BJ (cell line): Measurements from ENCODE around the gene SYNJ2. TPM values are rescaled to one million over a fixed set of nuclear protein-coding genes. Genes with fewer than 3 reads are reported as not detected.

Source experiments
- CTCF ChIA-PET: fragments of 350-600 bp; formaldehyde crosslinking; extraction: SDS; loops from one replicate; lab custom pipeline; 2021; ENCODE audit warnings: antibody characterized with exemption, inconsistent platforms; lab: Yijun Ruan, JAX
- POLR2A ChIA-PET: fragments of 300-600 bp; sonication (Branson Sonifier 250); formaldehyde crosslinking; extraction: SDS; loops from one replicate; lab custom pipeline; 2021; ENCODE audit warnings: antibody characterized with exemption; lab: Charles Lee
- DNase-seq: peaks from one replicate; pipeline ENCODE4 v3.0.0-alpha.2; 2011; ENCODE audit warnings: low read depth
- H3K27me3 ChIP-seq: 2 replicates; pipeline ENCODE4 v1.6.0; 2011; ENCODE audit warnings: low read length; ENCODE audit not compliant: control insufficient read depth, insufficient read depth
- H3K36me3 ChIP-seq: 2 replicates; pipeline ENCODE4 v1.5.1; 2011; ENCODE audit warnings: low read length; ENCODE audit not compliant: control insufficient read depth, insufficient read depth
- H3K4me3 ChIP-seq: 2 replicates; pipeline ENCODE4 v1.5.1; 2011; ENCODE audit warnings: low read depth, mild to moderate bottlenecking, control low read depth, low read length
- polyA plus RNA-seq: library from polyadenylated mRNA; depleted of rRNA; stranded (reverse); fragments of >200 nt; gene quantifications from 2 replicates; pipeline ENCODE4 v1.2.3, GENCODE V29; 2011
- TF ChIP-seq, protein P1 (sequence below): IDR thresholded peaks from 2 replicates; pipeline ENCODE4 v1.5.1; 2011; ENCODE audit warnings: low read depth, mild to moderate bottlenecking, control low read depth, inconsistent platforms, low read length, moderate library complexity; ENCODE audit not compliant: insufficient read depth

The SYNJ2 gene
- polyA plus RNA-seq, 1 experiment: 29.9 TPM

DNA sequence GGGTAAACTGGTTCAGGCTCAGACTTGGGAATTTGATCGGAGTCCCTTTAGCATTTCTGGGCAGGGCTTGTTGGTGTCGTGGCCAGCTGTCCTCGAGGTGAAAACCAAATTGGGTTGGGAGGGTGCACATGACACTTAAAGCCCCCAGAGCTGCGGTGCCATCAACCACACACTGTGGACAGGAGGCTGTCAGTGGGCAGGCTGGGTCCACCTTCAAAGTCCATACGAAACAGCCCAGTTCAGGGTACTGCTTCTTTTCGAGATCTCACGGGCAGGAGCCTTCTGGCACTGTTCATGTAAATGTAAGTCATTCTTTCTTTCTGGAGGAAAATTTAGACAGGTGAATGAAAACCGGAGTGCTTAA is 7.0 kb downstream of the SYNJ2 start:
- H3K4me3 ChIP-seq: no peak overlapping the region
- DNase-seq: no peak
- peaks cover 3% of the 10 kb centered on the region; the same call in 1 of the 2 replicates for H3K36me3 ChIP-seq
- H3K27me3 ChIP-seq: no peaks in the 10 kb centered on the region
- TF ChIP-seq, protein P1, sequence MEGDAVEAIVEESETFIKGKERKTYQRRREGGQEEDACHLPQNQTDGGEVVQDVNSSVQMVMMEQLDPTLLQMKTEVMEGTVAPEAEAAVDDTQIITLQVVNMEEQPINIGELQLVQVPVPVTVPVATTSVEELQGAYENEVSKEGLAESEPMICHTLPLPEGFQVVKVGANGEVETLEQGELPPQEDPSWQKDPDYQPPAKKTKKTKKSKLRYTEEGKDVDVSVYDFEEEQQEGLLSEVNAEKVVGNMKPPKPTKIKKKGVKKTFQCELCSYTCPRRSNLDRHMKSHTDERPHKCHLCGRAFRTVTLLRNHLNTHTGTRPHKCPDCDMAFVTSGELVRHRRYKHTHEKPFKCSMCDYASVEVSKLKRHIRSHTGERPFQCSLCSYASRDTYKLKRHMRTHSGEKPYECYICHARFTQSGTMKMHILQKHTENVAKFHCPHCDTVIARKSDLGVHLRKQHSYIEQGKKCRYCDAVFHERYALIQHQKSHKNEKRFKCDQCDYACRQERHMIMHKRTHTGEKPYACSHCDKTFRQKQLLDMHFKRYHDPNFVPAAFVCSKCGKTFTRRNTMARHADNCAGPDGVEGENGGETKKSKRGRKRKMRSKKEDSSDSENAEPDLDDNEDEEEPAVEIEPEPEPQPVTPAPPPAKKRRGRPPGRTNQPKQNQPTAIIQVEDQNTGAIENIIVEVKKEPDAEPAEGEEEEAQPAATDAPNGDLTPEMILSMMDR: no peak
- CTCF ChIA-PET: interaction anchor here (0.6 kb wide), 1 partner anchor 44 kb away, joined by 3 read pairs; no protein-coding TSS in a partner anchor
- POLR2A ChIA-PET: no interaction called here

DNA sequence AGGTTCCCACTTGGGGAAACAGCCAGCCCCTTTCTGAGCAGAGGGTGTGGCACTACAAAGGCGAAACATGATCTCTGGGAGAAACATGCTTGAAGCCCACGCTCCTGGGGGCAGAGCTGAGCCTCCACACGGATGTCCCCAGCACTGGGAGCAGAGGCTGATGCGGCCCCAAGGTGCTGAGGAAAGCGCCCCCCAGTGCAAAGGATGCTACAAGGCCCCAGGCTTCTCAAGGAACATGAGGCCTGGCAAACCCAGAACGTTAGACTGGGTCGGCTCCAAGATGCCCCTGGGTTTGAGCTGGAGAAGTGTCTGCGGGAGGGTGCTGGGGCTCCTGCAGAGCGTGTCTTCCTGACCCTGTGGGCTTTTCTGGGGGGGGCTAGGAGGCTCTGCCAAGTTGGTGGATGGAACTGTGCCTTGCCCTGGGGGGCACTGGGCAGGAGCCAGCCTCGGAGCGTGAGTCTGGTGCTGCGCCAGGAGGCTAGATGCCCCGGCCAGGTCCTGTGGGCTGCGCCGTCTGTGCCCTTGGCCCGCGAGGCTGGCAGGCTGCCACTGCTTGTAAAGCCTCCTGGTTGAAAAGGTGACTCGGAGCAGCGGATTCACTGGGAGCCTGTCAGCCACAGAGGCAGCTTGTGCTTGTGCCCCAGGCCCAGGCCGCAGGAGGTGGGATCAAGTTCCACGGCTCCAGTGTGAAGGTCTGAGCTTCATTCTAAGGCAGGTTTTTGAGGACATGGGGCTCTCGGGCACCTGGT is 8.1 kb downstream of the SYNJ2 start:
- CTCF ChIA-PET: interaction anchor here (0.5 to 1.1 kb wide), 3 partner anchors 56 to 97 kb away, joined by 3 to 4 read pairs (median 3); no protein-coding TSS in a partner anchor
- Histone ChIP-seq H3K4me3 (no peak overlapping the region), H3K27me3 (no peaks in the 10 kb centered on the region), H3K36me3 (peaks cover 3% of the 10 kb centered on the region; the same call in 1 of the 2 replicates)
- DNase-seq: no peak
- TF ChIP-seq, protein P1: peak; percentile 31
- POLR2A ChIA-PET: no interaction called here

DNA sequence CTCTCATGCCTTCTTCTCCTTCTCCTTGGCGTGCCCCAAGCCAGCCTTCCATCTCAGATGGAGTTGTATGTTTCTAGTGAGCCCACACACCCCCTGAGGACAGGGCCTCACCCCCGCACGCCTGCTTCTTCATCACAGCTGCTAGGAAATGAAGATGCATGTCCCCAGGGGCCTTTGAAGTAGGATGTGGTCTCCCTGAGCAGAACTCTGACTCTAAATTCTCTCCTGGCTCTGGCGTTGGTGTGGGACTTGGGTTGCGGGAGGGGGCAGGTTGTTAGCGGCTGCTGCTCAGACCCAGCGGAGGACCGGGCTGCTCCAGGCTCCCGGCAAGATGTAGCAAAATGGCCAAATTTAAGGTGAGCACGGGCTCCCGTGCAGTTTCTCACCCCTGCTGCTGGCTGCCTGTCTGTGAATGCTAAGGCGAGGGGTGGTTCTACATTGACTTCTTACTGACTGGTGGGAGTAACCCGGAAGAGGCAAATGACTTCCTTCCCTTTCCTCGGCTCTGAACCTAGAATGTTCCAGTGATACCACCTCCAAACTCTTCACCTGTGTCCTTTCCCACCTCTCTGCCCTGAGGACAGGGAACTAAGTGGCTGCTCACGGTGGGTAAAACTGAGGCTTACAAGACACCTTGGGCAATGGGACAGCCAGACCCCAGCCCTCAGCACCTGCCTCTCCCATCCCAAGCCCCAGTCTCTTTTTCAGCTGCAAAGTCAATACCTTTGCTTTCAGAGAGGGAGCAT is 8.8 kb downstream of the SYNJ2 start:
- Histone ChIP-seq H3K27me3 (no peaks in the 10 kb centered on the region), H3K36me3 (peaks cover 3% of the 10 kb centered on the region; the same call in 1 of the 2 replicates), H3K4me3 (no peak overlapping the region)
- ChIA-PET POLR2A (no interaction called here), CTCF (interaction anchor here (0.5 to 1.1 kb wide), 4 partner anchors 8 to 96 kb away, joined by 3 to 4 read pairs (median 3); no protein-coding TSS in a partner anchor)
- TF ChIP-seq, protein P1: no peak
- DNase-seq: no peak

DNA sequence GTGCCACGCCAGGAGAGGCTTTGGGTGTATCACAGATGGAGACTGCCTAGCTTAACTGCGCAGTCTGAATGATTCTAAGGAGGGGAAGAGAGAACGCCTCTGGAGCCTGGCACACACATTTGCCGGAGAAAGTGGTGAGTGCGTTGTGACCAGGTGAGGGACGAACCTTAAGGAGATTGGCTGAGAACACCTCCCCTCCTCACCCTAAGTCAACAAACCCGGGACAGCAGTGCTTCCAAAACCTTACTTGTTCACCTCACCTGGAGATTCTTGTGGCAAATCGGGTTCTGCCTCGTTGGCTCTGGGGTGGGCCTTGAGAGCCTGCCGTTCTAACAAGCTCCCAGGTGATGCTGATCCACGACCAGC is 9.4 kb downstream of the SYNJ2 start:
- ChIA-PET POLR2A (no interaction called here), CTCF (interaction anchor here (0.8 to 0.9 kb wide), 2 partner anchors 8 to 81 kb away, joined by 3 read pairs; no protein-coding TSS in a partner anchor)
- no peaks in the 10 kb centered on the region for H3K27me3 ChIP-seq
- no peak overlapping the region for H3K4me3 ChIP-seq
- H3K36me3 ChIP-seq: peaks cover 3% of the 10 kb centered on the region; the same call in 1 of the 2 replicates
- no peak for DNase-seq
- TF ChIP-seq, protein P1: no peak

DNA sequence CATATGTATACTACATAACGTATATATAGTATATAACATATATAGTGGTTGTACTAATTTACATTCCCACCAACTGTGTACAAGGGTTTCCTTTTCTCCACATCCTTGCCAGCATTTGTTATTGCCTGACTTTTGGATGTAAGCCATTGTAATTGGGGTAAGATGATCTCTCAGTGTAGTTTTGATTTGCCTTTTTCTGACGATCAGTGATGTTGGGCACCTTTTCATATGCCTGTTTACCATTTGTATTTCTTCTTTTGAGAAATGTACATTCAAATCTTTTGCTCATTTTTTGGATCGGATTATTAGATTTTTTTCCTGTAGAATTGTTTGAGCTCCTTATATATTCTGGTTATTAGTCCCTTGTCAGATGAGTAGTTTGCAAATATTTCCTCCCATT is 11.4 kb downstream of the SYNJ2 start:
- POLR2A ChIA-PET: interaction anchor here (0.6 to 0.8 kb wide), 2 partner anchors 10 to 232 kb away, joined by 4 to 11 read pairs; no protein-coding TSS in a partner anchor

More for the DNA sequence above, 11.4 kb downstream of the SYNJ2 start:
- CTCF ChIA-PET: interaction anchor here (1.2 kb wide), 1 partner anchor 79 kb away, joined by 3 read pairs; no protein-coding TSS in a partner anchor
- H3K36me3 ChIP-seq: peaks cover 2% of the 10 kb centered on the region; the same call in 1 of the 2 replicates
- TF ChIP-seq, protein P1: no peak
- DNase-seq: no peak
- no peak overlapping the region for H3K4me3 ChIP-seq
- H3K27me3 ChIP-seq: no peaks in the 10 kb centered on the region
